ENCODE data around the gene SS18L1. TPM values are rescaled to one million over a fixed set of nuclear protein-coding genes. Genes with fewer than 3 reads are reported as not detected.

The SS18L1 gene
- total RNA-seq, 4 donors from 2014 or later: 6.8 to 12.3 (median 11.1) TPM

DNA sequence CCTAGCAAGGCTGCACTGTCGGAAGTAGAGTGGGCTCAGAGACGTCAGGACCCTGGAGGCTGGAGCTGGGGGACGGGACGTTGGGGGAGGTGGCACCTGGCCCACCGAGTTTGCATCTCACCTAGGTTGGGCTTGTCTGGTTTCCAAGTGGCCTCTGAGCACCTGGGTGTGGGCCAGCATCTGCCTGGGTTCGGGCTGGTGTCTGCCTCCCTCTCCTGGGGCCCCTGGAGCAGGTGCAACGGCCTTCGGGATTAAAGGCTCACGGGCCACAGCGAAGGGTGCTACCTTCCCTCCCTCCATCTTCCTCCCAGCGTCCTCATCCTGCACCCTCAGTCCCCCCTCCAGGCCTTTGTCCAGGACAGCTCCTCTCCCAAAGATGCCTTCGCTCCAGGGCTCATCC lies 70.5 kb downstream of the SS18L1 start:
- Histone ChIP-seq H3K27me3 (peaks cover 92% of the 10 kb centered on the region), H3K4me1 (peaks cover 0 to 3% (median 0%) of the 10 kb centered on the region in 3 donors), H3K4me3 (no peak overlapping the region), H3K9me3 (no peaks in the 10 kb centered on the region), H3K36me3 (no peaks in the 10 kb centered on the region), H3K27ac (no peak overlapping the region)
- TF ChIP-seq, protein P1, sequence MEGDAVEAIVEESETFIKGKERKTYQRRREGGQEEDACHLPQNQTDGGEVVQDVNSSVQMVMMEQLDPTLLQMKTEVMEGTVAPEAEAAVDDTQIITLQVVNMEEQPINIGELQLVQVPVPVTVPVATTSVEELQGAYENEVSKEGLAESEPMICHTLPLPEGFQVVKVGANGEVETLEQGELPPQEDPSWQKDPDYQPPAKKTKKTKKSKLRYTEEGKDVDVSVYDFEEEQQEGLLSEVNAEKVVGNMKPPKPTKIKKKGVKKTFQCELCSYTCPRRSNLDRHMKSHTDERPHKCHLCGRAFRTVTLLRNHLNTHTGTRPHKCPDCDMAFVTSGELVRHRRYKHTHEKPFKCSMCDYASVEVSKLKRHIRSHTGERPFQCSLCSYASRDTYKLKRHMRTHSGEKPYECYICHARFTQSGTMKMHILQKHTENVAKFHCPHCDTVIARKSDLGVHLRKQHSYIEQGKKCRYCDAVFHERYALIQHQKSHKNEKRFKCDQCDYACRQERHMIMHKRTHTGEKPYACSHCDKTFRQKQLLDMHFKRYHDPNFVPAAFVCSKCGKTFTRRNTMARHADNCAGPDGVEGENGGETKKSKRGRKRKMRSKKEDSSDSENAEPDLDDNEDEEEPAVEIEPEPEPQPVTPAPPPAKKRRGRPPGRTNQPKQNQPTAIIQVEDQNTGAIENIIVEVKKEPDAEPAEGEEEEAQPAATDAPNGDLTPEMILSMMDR (IDR thresholded peaks at IDR 0.05): no peak
- TF ChIP-seq POLR2AphosphoS5 (IDR thresholded peaks at IDR 0.05): no peak
- TF ChIP-seq EP300 (IDR thresholded peaks at IDR 0.05): no peak
- TF ChIP-seq POLR2A (IDR thresholded peaks at IDR 0.05): no peak
- 23 to 80% methylated on average over 3 to 6 of the region's 12 CpGs for WGBS, 2 donors (ENCODE audit: low coverage in 1 of 2)
- no peak for ATAC-seq

DNA sequence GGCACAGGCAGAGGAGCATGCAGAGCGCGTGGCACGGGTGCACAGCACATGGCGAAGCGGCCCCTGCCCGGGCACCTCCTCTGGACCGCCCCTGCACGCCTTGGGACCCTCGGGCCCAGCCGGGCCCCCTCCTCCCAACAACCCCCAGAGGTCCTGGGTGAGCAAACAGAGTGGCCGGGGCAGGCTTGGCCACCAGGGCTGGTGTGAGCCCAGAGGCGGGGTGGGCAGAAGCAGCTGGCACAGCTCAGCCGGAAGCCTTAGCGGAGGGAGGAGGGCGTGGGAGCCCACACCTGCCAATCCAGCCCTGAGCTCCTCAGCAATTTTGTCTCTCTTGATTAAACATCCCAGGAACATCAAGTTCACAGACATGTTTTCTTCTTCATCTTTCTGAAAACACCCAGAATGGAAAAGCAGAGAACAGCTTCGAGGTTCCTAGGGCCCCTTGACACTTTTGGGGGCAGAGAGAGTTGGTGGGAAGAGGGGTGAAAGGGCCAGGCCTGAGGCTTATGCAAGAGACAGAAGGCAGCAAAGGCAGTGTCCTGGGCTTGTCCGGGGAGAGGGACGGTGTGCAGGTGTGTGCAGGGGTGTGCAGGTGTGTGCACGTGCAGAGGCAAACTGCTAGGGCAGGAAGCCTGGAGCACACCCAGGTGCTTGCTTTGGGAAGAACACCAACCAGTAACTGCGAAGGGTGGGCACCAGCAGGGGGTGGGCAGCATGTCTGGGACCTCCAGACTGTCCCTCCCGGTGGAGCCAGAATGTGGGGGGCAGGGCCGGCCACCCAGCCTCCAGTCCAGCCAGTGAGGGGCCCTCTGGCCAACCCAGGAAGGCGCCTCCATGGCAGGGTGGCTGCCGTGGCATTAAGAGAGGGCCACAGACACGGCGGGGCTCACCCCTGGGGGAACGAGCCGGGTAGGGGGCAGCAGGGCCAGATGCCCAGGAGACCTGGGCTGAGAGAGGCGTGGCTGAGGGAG lies 71.7 kb downstream of the SS18L1 start:
- Histone ChIP-seq H3K27ac (no peak overlapping the region), H3K36me3 (no peaks in the 10 kb centered on the region), H3K9me3 (no peaks in the 10 kb centered on the region), H3K4me1 (peaks cover 0 to 16% (median 5%) of the 10 kb centered on the region in 3 donors), H3K27me3 (peaks cover 92% of the 10 kb centered on the region), H3K4me3 (no peak overlapping the region)
- 53 to 57% methylated on average over 3 to 6 of the region's 29 CpGs for WGBS, 2 donors (ENCODE audit: low coverage in 1 of 2)
- TF ChIP-seq POLR2A (IDR thresholded peaks at IDR 0.05) (no peak), POLR2AphosphoS5 (IDR thresholded peaks at IDR 0.05) (no peak), EP300 (IDR thresholded peaks at IDR 0.05) (no peak)
- TF ChIP-seq, protein P1 (IDR thresholded peaks at IDR 0.05): no peak
- no peak for ATAC-seq

DNA sequence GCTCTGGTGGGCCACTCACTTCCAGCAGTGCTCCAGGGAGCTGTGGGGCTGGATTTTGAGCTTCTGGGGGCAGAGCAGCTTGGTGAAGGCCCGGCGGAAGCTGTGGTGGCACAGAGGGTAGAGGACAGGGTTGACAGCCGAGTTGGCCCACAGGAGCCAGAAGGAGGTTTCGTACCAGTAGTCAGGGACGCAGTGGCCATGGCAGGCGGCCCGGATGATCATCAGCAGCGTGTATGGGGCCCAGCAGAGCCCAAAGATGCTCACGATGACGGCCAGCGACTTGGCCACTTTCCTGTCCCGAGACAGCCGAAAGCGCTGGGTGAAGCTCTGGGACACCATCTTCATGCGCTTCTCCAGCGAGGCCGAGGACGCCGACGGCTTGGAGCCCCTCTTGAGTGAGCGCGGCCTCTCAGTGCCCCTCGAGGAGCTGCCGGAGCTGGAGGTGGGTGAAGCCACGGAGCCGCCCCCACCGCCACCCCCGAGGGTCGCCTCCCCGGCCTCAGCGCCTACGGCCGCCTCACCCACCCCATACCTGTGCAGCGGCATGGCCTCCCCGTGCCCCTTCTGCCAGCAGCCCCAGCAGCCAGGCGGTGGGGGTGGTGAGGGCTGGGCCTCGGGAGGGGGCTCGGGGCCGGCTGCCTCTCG lies 72.5 kb downstream of the SS18L1 start:
- H3K27me3 ChIP-seq: peaks cover 92% of the 10 kb centered on the region

DNA sequence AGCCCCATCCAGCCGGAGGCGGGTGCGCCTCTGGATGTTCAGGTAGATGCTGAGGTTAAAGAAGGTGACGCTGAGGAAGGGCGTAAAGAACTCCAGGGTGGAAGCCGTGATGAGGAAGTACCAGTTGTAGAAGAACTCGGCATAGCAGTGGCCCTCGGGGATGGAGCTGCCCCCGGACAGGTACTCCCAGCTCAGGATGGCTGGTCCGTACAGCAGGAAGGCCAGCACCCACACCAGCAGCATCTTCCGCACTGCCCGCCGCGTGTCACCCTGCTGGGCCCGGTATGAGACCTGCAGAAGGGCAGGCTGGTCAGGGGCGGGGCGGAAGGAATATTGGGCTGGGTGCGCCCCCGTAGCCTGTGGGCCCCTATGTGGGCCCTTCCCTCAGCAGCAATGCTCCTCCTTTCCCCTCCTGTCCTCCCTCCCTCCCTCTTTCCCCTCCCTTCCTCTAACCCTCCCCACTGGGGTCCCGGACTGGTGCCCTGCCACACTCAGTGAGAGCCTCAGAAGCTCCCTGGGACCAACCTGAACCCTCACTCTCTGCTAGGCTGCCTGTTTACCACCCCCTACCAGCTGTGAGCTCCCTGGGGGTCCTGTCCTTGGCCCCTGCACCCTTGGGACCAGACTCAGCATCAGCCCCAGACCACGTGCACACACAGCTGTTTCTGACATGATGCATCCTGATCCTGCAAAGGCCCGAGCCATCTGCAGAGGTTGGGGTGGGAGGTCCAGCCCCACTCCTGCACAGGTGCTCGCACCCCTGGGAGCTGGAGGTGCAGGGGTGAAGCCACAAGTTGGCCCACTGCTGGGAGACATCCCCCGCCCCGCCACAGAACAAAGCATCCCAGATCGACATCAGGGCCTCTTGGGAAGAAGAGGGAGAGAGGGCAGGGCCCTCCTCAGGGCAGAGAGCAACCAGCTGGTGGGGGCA lies 73.3 kb downstream of the SS18L1 start:
- no peaks in the 10 kb centered on the region for H3K9me3 ChIP-seq
- ATAC-seq: no peak
- H3K36me3 ChIP-seq: no peaks in the 10 kb centered on the region
- no peak overlapping the region for H3K4me3 ChIP-seq
- TF ChIP-seq, protein P1 (IDR thresholded peaks at IDR 0.05): no peak
- no peak for TF ChIP-seq POLR2AphosphoS5 (IDR thresholded peaks at IDR 0.05)
- no peak for TF ChIP-seq EP300 (IDR thresholded peaks at IDR 0.05)
- no peak for TF ChIP-seq POLR2A (IDR thresholded peaks at IDR 0.05)
- H3K27ac ChIP-seq: no peak overlapping the region
- WGBS, 2 donors (ENCODE audit: low coverage in 1 of 2): 70% methylated on average over 7 of the region's 26 CpGs; no CpG with 5 or more reads in 1 of the 2 donors
- peaks cover 92% of the 10 kb centered on the region for H3K27me3 ChIP-seq
- H3K4me1 ChIP-seq: peaks cover 0 to 27% (median 8%) of the 10 kb centered on the region in 3 donors

More for the DNA sequence above, 72.5 kb downstream of the SS18L1 start:
- Histone ChIP-seq H3K9me3 (no peaks in the 10 kb centered on the region), H3K4me3 (no peak overlapping the region), H3K4me1 (peaks cover 0 to 24% (median 8%) of the 10 kb centered on the region in 3 donors), H3K27ac (no peak overlapping the region), H3K36me3 (no peaks in the 10 kb centered on the region)
- WGBS, 2 donors (ENCODE audit: low coverage in 1 of 2): 77% methylated on average over 13 of the region's 40 CpGs; no CpG with 5 or more reads in 1 of the 2 donors
- TF ChIP-seq EP300 (IDR thresholded peaks at IDR 0.05): no peak
- TF ChIP-seq POLR2AphosphoS5 (IDR thresholded peaks at IDR 0.05): no peak
- TF ChIP-seq POLR2A (IDR thresholded peaks at IDR 0.05): no peak
- TF ChIP-seq, protein P1 (IDR thresholded peaks at IDR 0.05): no peak
- no peak for ATAC-seq
